ENCODE data around the gene GNG12. TPM values are rescaled to one million over a fixed set of nuclear protein-coding genes. Genes with fewer than 3 reads are reported as not detected.

Gene GNG12
- total RNA-seq, 1 experiment from 2014 or later = 102 TPM

DNA sequence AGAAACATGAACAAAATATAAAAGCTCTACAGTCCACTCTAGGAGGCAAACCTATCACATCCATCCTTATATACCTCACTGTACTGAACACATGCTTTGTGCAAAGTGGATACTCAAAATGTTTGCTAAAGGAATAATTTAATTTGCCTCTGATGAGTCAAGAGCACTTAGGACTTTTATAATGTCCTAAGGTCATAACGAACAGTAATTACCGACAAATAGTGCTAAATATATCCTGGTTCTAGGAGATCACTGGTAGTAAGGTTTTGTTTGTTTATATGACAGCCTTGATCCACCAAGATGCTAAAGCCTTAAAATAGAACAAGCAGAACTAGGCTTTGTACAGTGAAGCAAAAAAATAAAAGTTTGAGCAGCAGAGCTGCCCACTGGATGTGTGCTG lies 77.6 kb downstream of the GNG12 start:
- peaks cover 39% of the 10 kb centered on the region for H3K4me1 ChIP-seq (replicated peaks; ENCODE audit: insufficient read depth)
- H3K4me3 ChIP-seq = no peak overlapping the region
- DNase-seq = peak in 1 of 2 experiments; percentile 9
- H3K36me3 ChIP-seq (ENCODE audit: low read depth) = no peaks in the 10 kb centered on the region; the same call in 1 of the 2 replicates
- H2AFZ ChIP-seq = no peak overlapping the region
- BruUV-seq (replicated peaks) = no TSS peak
- H3K4me2 ChIP-seq = no peak overlapping the region
- H3K27ac ChIP-seq = no peak overlapping the region
- H3K9me3 ChIP-seq (ENCODE audit: insufficient read depth, low read depth) = no peaks in the 10 kb centered on the region
- peaks cover 15% of the 10 kb centered on the region for H3F3A ChIP-seq (ENCODE audit: insufficient read depth, low read depth)
- no peaks in the 10 kb centered on the region for H4K20me1 ChIP-seq (ENCODE audit: insufficient read depth)
- no peak for TF ChIP-seq EZH2 (IDR thresholded peaks at IDR 0.05; ENCODE audit: low read depth)
- TF ChIP-seq CTCF (conservative IDR thresholded peaks at IDR 0.05) = no peak
- H3K79me2 ChIP-seq (ENCODE audit: low read depth) = peaks cover 18% of the 10 kb centered on the region
- no peaks in the 10 kb centered on the region for H3K27me3 ChIP-seq (ENCODE audit: insufficient read depth, low read depth)
- intact Hi-C loops (cut with micrococcal nuclease; ENCODE audit: unreplicated experiment) = no loop called here
- ChIA-PET CTCF (no interaction called here), POLR2A (ENCODE audit: unreplicated experiment) (no interaction called here)
- no peaks in the 10 kb centered on the region for H3K9me2 ChIP-seq (ENCODE audit: insufficient read depth)

DNA sequence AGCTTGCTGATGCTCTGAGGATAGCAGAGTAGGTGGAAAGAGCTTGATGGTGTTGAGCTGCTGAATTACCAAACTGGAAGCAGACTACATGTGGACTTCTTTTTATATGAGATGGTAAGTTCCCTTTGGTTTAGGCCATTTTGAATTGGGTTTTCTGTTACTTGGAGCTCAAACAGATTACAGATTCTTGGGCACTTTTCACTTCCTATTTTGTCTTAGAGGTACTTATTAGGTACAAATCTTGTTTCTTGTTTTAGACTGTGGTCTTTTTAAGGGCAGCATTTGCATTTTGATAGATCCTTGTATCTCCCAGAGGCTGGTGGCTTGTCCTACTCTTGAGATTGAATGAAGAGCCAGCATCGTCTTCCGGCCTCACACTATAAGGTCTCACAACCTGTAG lies 78.1 kb downstream of the GNG12 start:
- Histone ChIP-seq H2AFZ (no peak overlapping the region), H3K9me3 (ENCODE audit: insufficient read depth, low read depth) (no peaks in the 10 kb centered on the region), H3K9me2 (ENCODE audit: insufficient read depth) (no peaks in the 10 kb centered on the region), H3K4me2 (no peak overlapping the region), H3K36me3 (ENCODE audit: low read depth) (no peaks in the 10 kb centered on the region; the same call in 1 of the 2 replicates), H3K4me1 (replicated peaks; ENCODE audit: insufficient read depth) (peaks cover 41% of the 10 kb centered on the region), H3F3A (ENCODE audit: insufficient read depth, low read depth) (peaks cover 20% of the 10 kb centered on the region), H3K4me3 (no peak overlapping the region), H3K27ac (no peak overlapping the region), H3K79me2 (ENCODE audit: low read depth) (peaks cover 18% of the 10 kb centered on the region), H4K20me1 (ENCODE audit: insufficient read depth) (no peaks in the 10 kb centered on the region), H3K27me3 (ENCODE audit: insufficient read depth, low read depth) (no peaks in the 10 kb centered on the region)
- no TSS peak for BruUV-seq (replicated peaks)
- ChIA-PET CTCF (no interaction called here), POLR2A (ENCODE audit: unreplicated experiment) (no interaction called here)
- intact Hi-C loops (cut with micrococcal nuclease; ENCODE audit: unreplicated experiment) = no loop called here
- TF ChIP-seq EZH2 (IDR thresholded peaks at IDR 0.05; ENCODE audit: low read depth) = no peak
- no peak for TF ChIP-seq CTCF (conservative IDR thresholded peaks at IDR 0.05)
- peak in 1 of 2 experiments; percentile 25 for DNase-seq

DNA sequence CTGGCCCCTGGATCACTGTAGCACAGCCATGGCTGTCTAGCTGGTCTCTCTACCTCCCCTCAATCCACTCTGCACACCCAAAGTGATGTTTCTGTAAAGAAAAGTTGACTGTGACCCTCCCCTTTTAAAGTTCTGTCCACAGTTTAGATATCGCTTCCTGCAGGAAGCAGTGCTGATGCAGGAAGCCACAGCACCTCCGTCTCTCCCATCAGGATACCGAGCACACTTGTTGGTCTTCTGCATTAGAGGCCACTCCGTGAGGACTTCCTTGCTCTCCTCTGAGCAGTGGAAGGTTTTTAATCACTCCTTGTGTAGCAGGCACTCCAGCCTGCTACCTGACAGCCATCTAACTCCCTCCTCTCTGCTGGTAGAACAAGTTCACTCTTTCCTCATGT lies 78.7 kb downstream of the GNG12 start:
- no peak overlapping the region for H3K27ac ChIP-seq
- DNase-seq = peak in 1 of 2 experiments; percentile 24
- POLR2A ChIA-PET (ENCODE audit: unreplicated experiment) = interaction anchor here (0.6 to 1.2 kb wide), 2 partner anchors 62 to 69 kb away, joined by 4 to 23 read pairs; partner anchors contain the start of gene GADD45A

More for the DNA sequence above, 78.7 kb downstream of the GNG12 start:
- H2AFZ ChIP-seq = no peak overlapping the region
- no peaks in the 10 kb centered on the region; the same call in 1 of the 2 replicates for H3K36me3 ChIP-seq (ENCODE audit: low read depth)
- H3K27me3 ChIP-seq (ENCODE audit: insufficient read depth, low read depth) = no peaks in the 10 kb centered on the region
- H3F3A ChIP-seq (ENCODE audit: insufficient read depth, low read depth) = peaks cover 26% of the 10 kb centered on the region
- H3K9me3 ChIP-seq (ENCODE audit: insufficient read depth, low read depth) = no peaks in the 10 kb centered on the region
- no peak overlapping the region for H3K4me2 ChIP-seq
- TF ChIP-seq EZH2 (IDR thresholded peaks at IDR 0.05; ENCODE audit: low read depth) (no peak), CTCF (conservative IDR thresholded peaks at IDR 0.05) (no peak)
- H3K9me2 ChIP-seq (ENCODE audit: insufficient read depth) = no peaks in the 10 kb centered on the region
- H3K4me1 ChIP-seq (replicated peaks; ENCODE audit: insufficient read depth) = peaks cover 39% of the 10 kb centered on the region
- no TSS peak for BruUV-seq (replicated peaks)
- CTCF ChIA-PET = interaction anchor here (0.6 to 1.1 kb wide), 4 partner anchors 12 to 222 kb away, joined by 3 to 4 read pairs (median 4); no protein-coding TSS in a partner anchor
- H3K79me2 ChIP-seq (ENCODE audit: low read depth) = peaks cover 18% of the 10 kb centered on the region
- H4K20me1 ChIP-seq (ENCODE audit: insufficient read depth) = no peaks in the 10 kb centered on the region
- intact Hi-C loops (cut with micrococcal nuclease; ENCODE audit: unreplicated experiment) = loop anchor here (1.0 kb wide), 1 partner anchor 68 kb away; no protein-coding TSS in a partner anchor
- H3K4me3 ChIP-seq = no peak overlapping the region

Data from PC-9 (cell line).